Testis (tissue), 2 donors: ENCODE results near the gene C2CD4A.

Source experiments
- CTCF ChIP-seq, 3 experiments: fragments of 450-650 bp in 2 of 3; fragments of 200-600 bp in 1 of 3; sonication (generic) in 1 of 3; IDR thresholded peaks; one replicate each; pipeline ENCODE4 v1.5.1; 2016 to 2019; ENCODE audit warnings: antibody characterized with exemption in 3 of 3, mild to moderate bottlenecking in 2 of 3, moderate library complexity in 1 of 3
- POLR2A ChIP-seq: fragments of 450-650 bp; IDR thresholded peaks from one replicate; pipeline ENCODE4 v1.6.1; 2017; ENCODE audit warnings: antibody characterized with exemption, mild to moderate bottlenecking, moderate library complexity

GRCh38 chr15:62069551-62069950 lies 2.8 kb downstream of the C2CD4A start:
- TF ChIP-seq CTCF (IDR thresholded peaks at IDR 0.05) (no peak), POLR2A (no peak)
